Neural progenitor cell (in vitro differentiated cells): ENCODE results near the gene MAGI1.

Source experiments
- CTCF ChIP-seq: fragments of 200-600 bp; sonication (generic); IDR thresholded peaks from 2 replicates; pipeline ENCODE4 v1.5.1; 2017; ENCODE audit warnings: antibody characterized with exemption, mild to moderate bottlenecking
- EZH2 ChIP-seq: fragments of 200-600 bp; sonication (generic); IDR thresholded peaks from 2 replicates; pipeline ENCODE4 v1.6.1; 2017; ENCODE audit warnings: antibody characterized with exemption, mild to moderate bottlenecking, moderate library complexity
- EZH2phosphoT487 ChIP-seq: fragments of 200-600 bp; sonication (generic); IDR thresholded peaks from 2 replicates; pipeline ENCODE4 v1.6.1; 2017; ENCODE audit warnings: antibody characterized with exemption

- TF ChIP-seq CTCF (no peak), EZH2 (no peak), EZH2phosphoT487 (no peak)
These were observed 226.8 kb downstream of the MAGI1 start for GRCh38 chr3:65811892-65812291.
